Esophagus squamous epithelium (tissue), 5 donors: ENCODE measurements around the gene TEX2. TPM values are rescaled to one million over a fixed set of nuclear protein-coding genes. Genes with fewer than 3 reads are reported as not detected.

ENCODE experiments used
- DNase-seq: peaks from one replicate; lab custom pipeline; 2025; lab: John Stamatoyannopoulos, UW
- H3K27ac ChIP-seq, 4 donors: fragments of 200-600 bp; sonication (generic); one replicate each; pipeline ENCODE4 v1.5.1; 2016 to 2019; ENCODE audit warnings: mild to moderate bottlenecking in 1 of 4
- H3K27me3 ChIP-seq, 4 donors: fragments of 200-600 bp; sonication (generic); 1 replicate in 3 of 4; 2 replicates in 1 of 4; pipeline versions ENCODE4 v1.5.1 to v1.6.0; 2017 to 2021; ENCODE audit warnings: antibody characterized with exemption in 1 of 4
- H3K36me3 ChIP-seq, 3 donors: fragments of 200-600 bp; sonication (generic); one replicate each; pipeline ENCODE4 v1.5.1; 2016 to 2019
- H3K4me1 ChIP-seq, 3 donors: fragments of 200-600 bp; sonication (generic); one replicate each; pipeline ENCODE4 v1.5.1; 2017 to 2019
- H3K4me3 ChIP-seq, 4 donors: fragments of 200-600 bp; sonication (generic); 1 replicate in 3 of 4; 2 replicates in 1 of 4; pipeline ENCODE4 v1.5.1; 2016 to 2019; ENCODE audit warnings: mild to moderate bottlenecking in 2 of 4, moderate library complexity in 1 of 4
- H3K9me3 ChIP-seq, 3 donors: fragments of 200-600 bp; sonication (generic); one replicate each; pipeline ENCODE4 v1.5.1; 2016 to 2019
- POLR2A ChIP-seq, 4 donors: fragments of 450-650 bp; IDR thresholded peaks; one replicate each; pipeline ENCODE4 v1.6.1; 2017; ENCODE audit warnings: antibody characterized with exemption in 4 of 4, mild to moderate bottlenecking in 4 of 4, moderate library complexity in 3 of 4
- WGBS, 2 donors: methylation state at CpG; one replicate each; pipeline ENCODE4 v1.1.5; 2018; 5-methylcytosine and 5-hydroxymethylcytosine counted together
- intact Hi-C: fragments of 100-400 bp; cut with DNase I; formaldehyde crosslinking; loops from one replicate; pipeline ENCODE4 v1.15.0; 2022
- total RNA-seq, 4 donors: library from RNA; depleted of rRNA; stranded (reverse); fragments of >200 nt; gene quantifications; one replicate each; pipeline ENCODE4 v1.1.0, GENCODE V29; 2016
- TF ChIP-seq, protein P1 (sequence below), 6 experiments: fragments of 450-650 bp in 4 of 6; fragments of 200-600 bp in 2 of 6; sonication (generic) in 2 of 6; IDR thresholded peaks; one replicate each; pipeline ENCODE4 v1.5.1; 2016 to 2019; ENCODE audit warnings: antibody characterized with exemption in 6 of 6, mild to moderate bottlenecking in 4 of 6, moderate library complexity in 4 of 6
- donor health status: DM: yes; HTN: yes; CAD: no.

Gene TEX2
- total RNA-seq, 4 donors from 2014 or later, result 25.5 to 33.0 (median 29.7) TPM

DNA sequence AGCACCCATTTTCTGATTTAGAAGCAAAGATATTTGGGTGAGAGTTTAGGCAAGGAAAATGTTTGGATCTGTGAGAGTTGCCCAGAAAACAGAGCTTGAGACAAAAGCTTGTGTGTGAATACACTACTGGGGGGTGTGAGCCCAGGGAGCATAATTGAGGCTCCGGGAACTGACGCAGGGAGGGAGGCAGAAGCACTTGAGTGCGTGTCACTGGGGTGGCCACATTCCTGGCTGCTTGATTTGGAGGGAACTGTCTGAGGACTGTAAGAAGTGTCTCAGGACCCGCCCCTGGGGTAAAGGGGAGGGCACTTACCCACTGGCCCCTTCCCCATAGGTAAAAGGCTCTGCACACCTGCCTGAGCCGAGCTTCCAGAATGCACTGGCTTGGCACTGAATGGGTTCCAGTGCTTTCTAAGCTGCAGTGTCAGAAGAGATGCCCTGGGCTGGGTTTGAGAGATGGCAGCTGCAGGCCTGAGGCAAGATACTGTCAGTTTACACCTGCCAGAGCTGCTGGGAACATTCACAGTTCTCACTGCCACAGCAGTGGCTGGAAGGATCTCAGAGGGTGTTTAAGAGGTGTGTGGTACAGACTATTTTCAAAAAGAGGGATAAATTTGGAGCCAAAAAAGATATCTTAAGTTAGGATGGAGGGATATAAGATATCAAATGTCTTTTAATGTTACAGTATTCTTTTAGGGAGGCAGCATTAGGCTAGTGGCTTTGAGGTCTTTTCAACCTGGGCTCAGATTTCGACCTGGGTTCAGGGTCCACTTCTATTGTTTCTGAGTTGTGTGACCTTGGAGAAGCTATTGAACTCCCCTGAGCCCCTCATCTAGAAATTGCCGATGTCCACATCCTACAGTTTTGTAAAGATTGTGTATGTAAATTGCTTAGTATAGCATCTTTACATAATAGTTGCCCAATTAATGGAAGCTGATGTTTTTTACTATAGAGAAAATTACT is 6.9 kb upstream of the TEX2 start:
- no peak for TF ChIP-seq POLR2A (IDR thresholded peaks at IDR 0.05)
- TF ChIP-seq, protein P1, sequence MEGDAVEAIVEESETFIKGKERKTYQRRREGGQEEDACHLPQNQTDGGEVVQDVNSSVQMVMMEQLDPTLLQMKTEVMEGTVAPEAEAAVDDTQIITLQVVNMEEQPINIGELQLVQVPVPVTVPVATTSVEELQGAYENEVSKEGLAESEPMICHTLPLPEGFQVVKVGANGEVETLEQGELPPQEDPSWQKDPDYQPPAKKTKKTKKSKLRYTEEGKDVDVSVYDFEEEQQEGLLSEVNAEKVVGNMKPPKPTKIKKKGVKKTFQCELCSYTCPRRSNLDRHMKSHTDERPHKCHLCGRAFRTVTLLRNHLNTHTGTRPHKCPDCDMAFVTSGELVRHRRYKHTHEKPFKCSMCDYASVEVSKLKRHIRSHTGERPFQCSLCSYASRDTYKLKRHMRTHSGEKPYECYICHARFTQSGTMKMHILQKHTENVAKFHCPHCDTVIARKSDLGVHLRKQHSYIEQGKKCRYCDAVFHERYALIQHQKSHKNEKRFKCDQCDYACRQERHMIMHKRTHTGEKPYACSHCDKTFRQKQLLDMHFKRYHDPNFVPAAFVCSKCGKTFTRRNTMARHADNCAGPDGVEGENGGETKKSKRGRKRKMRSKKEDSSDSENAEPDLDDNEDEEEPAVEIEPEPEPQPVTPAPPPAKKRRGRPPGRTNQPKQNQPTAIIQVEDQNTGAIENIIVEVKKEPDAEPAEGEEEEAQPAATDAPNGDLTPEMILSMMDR (IDR thresholded peaks at IDR 0.05), result no peak
- Histone ChIP-seq H3K27me3 (peaks cover 0 to 6% (median 0%) of the 10 kb centered on the region in 4 donors), H3K4me1 (no peaks in the 10 kb centered on the region), H3K9me3 (peaks cover 0 to 9% (median 3%) of the 10 kb centered on the region in 3 donors), H3K4me3 (no peak overlapping the region), H3K36me3 (no peaks in the 10 kb centered on the region), H3K27ac (no peak overlapping the region)
- intact Hi-C loops, result no loop called here
- WGBS, 2 donors, result 71 to 73% methylated on average over 6 to 7 of the region's 7 CpGs
- DNase-seq, result no peak

DNA sequence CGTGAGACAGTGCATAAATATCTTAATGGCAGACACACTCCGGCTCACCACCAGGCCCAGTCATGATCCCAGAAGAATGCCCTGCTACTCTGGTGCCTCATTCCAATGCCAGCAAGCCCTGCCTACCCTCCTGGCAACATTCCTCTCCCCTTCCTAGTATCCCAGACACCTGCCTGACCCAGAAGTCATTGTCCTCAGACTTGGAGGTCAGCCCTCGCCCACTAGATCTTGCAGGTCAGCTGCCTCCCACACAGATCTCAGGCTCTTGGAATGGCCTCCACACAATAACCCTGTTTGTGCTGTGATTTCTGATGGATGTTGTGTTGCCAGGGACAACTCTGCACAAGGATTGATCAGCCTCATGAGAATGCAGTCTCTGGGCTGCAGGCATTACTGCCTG is 1.8 kb upstream of the TEX2 start:
- H3K27ac ChIP-seq, result no peak overlapping the region
- DNase-seq, result no peak
- TF ChIP-seq, protein P1 (IDR thresholded peaks at IDR 0.05), result no peak
- TF ChIP-seq POLR2A (IDR thresholded peaks at IDR 0.05), result no peak
- intact Hi-C loops, result no loop called here
- H3K9me3 ChIP-seq, result no peaks in the 10 kb centered on the region
- WGBS, 2 donors, result 49 to 50% methylated on average over 2 to 3 of the region's 3 CpGs
- no peak overlapping the region for H3K4me3 ChIP-seq
- H3K4me1 ChIP-seq, result peaks cover 9 to 36% (median 22%) of the 10 kb centered on the region in 3 donors
- H3K27me3 ChIP-seq, result peaks cover 0 to 6% (median 0%) of the 10 kb centered on the region in 4 donors
- H3K36me3 ChIP-seq, result no peaks in the 10 kb centered on the region

DNA sequence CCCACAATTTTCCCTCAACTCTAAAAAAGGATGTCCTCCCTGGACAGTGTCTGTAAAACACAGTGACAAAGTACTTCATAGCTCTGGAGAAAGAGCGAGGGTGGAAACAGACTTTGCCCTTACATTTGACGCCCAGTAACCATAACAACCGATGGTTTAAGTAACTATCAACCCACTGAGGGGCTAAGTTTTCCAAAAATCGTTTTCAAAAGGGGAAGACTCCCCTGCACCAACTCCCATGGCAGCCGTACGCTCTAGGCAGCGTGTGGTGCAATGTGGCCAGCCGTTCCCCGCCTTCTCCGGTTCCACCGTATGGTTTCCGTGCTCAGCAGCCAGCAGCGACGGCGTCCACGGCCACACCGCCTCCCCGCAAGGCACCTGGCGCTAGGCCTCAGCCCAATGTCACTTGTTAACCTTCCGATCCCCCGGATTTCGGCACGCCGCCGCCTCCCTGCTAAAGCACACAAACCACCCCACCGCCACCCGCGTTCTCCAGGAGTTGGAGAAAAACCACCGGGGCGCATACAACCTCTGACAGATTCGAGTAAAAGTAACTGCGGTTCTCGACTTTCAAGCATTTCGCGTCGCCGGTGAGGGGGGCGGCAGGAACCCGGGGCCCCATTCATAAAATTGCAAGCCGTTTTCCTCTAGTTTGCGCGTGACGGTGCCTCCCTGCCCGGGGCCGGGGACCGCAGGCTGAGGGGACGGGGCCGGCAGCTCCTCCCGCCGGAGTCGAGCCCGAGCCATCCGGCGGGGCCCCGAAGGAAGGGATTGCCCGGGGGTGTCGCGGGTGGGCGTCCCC is 661 bp downstream of the TEX2 start:
- H3K4me1 ChIP-seq, result peaks cover 9 to 49% (median 25%) of the 10 kb centered on the region in 3 donors
- WGBS, 2 donors, result 0 to 1% methylated on average over 18 to 24 of the region's 59 CpGs

DNA sequence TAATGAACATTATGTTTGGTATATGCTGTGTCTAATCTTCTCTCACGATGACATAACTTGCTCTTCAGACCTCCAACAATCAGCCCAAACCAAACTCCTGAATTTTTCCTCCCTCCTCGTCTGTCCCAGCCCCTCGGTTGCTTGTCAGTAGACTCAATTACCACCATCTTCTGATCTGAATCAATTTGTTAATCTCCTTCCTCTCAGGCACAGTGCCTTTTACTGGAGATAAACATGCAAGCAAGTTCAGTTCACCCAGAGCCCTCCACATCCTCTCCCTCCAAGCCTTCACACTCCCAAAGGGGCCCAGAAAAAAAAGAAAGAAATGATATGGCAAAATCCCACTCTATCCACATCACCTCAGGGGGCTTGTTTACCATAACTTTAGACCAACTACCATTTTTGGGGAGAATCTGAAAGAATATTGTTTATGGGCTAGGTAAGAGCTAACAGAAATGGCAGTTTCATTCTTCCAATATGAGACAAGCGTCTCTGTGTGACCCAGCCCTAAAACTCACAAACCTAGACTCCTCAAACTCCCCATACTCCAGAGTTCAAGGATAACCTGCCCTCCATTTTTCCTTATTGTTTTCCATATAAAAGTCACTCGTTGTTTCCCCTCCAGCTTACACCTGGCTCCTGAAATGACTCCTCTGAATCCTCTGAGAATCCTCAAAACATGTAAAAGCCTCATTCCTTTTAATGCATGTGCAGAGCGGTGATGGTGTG is 1.5 kb downstream of the TEX2 start:
- Histone ChIP-seq H3K4me3 (peak overlapping the region; percentile 83 to 99 (median 88)), H3K36me3 (no peaks in the 10 kb centered on the region), H3K27ac (peak overlapping the region; percentile 90 to 97 (median 93)), H3K27me3 (no peaks in the 10 kb centered on the region), H3K9me3 (no peaks in the 10 kb centered on the region), H3K4me1 (peaks cover 9 to 49% (median 25%) of the 10 kb centered on the region in 3 donors)
- intact Hi-C loops, result no loop called here
- 46 to 50% methylated on average over 6 of the region's 6 CpGs for WGBS, 2 donors
- DNase-seq, result no peak
- TF ChIP-seq, protein P1 (IDR thresholded peaks at IDR 0.05), result no peak
- TF ChIP-seq POLR2A (IDR thresholded peaks at IDR 0.05), result no peak

More for the DNA sequence above, 661 bp downstream of the TEX2 start:
- TF ChIP-seq, protein P1 (IDR thresholded peaks at IDR 0.05), result no peak
- no peak for TF ChIP-seq POLR2A (IDR thresholded peaks at IDR 0.05)
- Histone ChIP-seq H3K27ac (peak overlapping the region; percentile 90 to 97 (median 93)), H3K4me3 (peak overlapping the region; percentile 83 to 99 (median 88)), H3K9me3 (no peaks in the 10 kb centered on the region), H3K36me3 (no peaks in the 10 kb centered on the region), H3K27me3 (peaks cover 0 to 2% (median 0%) of the 10 kb centered on the region in 4 donors)
- intact Hi-C loops, result no loop called here
- DNase-seq, result no peak
